SU-DHL-6 (cell line): ENCODE data around the gene LDHAL6A.

Experiments used
- H2AFZ ChIP-seq: fragments of 200-600 bp; sonication (generic); 2 replicates; pipeline ENCODE4 v1.6.1; 2014; ENCODE audit warnings: low read depth, mild to moderate bottlenecking, moderate library complexity, mixed read lengths, antibody characterized with exemption, low read length; ENCODE audit not compliant: severe bottlenecking
- H3F3A ChIP-seq: fragments of 200-600 bp; shearing (Covaris generic); 2 replicates; pipeline ENCODE4 v1.6.0; 2016; ENCODE audit warnings: antibody characterized with exemption, mild to moderate bottlenecking; ENCODE audit not compliant: insufficient read depth
- H3K27ac ChIP-seq: fragments of 200-600 bp; sonication (generic); 2 replicates; pipeline ENCODE4 v1.5.1; 2016; ENCODE audit warnings: low read depth, mild to moderate bottlenecking, low read length, moderate library complexity, mixed read lengths
- H3K27me3 ChIP-seq: fragments of 200-600 bp; sonication (generic), shearing (Covaris generic); 2 replicates; pipeline ENCODE4 v1.6.0; 2014; ENCODE audit warnings: mild to moderate bottlenecking, low read length
- H3K36me3 ChIP-seq: fragments of 200-600 bp; sonication (generic); 2 replicates; pipeline ENCODE4 v1.6.1; 2014; ENCODE audit warnings: mild to moderate bottlenecking, low read length, mixed read lengths
- H3K4me2 ChIP-seq: fragments of 300-600, 200-600 bp; shearing (Covaris generic), sonication (generic); 2 replicates; pipeline ENCODE4 v1.6.0; 2014; ENCODE audit warnings: low read length, low read depth, mild to moderate bottlenecking; ENCODE audit not compliant: poor library complexity, severe bottlenecking
- H3K4me3 ChIP-seq: fragments of 200-600 bp; sonication (generic); 2 replicates; pipeline ENCODE4 v1.5.1; 2014; ENCODE audit warnings: antibody characterized with exemption, low read length, mild to moderate bottlenecking, mixed read lengths; ENCODE audit not compliant: insufficient read depth, poor library complexity, severe bottlenecking
- H3K79me2 ChIP-seq: fragments of 200-600 bp; sonication (generic); 2 replicates; pipeline ENCODE4 v1.6.1; 2014; ENCODE audit warnings: mild to moderate bottlenecking, low read length, moderate library complexity; ENCODE audit not compliant: insufficient read depth
- H3K9ac ChIP-seq: fragments of 200-600 bp; sonication (generic); 2 replicates; pipeline ENCODE4 v1.7.0; 2014; ENCODE audit warnings: mild to moderate bottlenecking, low read length
- H3K9me2 ChIP-seq: fragments of 200-600 bp; sonication (generic); replicated peaks from 2 replicates; pipeline ENCODE4 v1.6.1; 2014; ENCODE audit warnings: low read length; ENCODE audit not compliant: insufficient read depth
- H3K9me3 ChIP-seq: fragments of 200-600 bp; sonication (generic); 2 replicates; pipeline ENCODE4 v1.6.1; 2014; ENCODE audit warnings: low read length, mixed read lengths; ENCODE audit not compliant: insufficient read depth
- H4K20me1 ChIP-seq: fragments of 200-600 bp; sonication (generic); 2 replicates; pipeline ENCODE4 v1.6.1; 2014; ENCODE audit warnings: low read depth, mild to moderate bottlenecking, antibody characterized with exemption, low read length, moderate library complexity, mixed read lengths
- CTCF ChIP-seq: fragments of 200-600 bp; sonication (generic); IDR thresholded peaks from one replicate; pipeline ENCODE4 v1.5.1; 2017; ENCODE audit warnings: antibody characterized with exemption, mild to moderate bottlenecking, low read length, moderate library complexity; ENCODE audit not compliant: insufficient read depth, poor library complexity, severe bottlenecking
- EZH2phosphoT487 ChIP-seq: fragments of 200-600 bp; sonication (generic), shearing (Covaris generic); conservative IDR thresholded peaks from 2 replicates; pipeline ENCODE4 v1.6.1; 2018; ENCODE audit warnings: mild to moderate bottlenecking, antibody characterized with exemption, low read length, moderate library complexity, mixed read lengths

Gene LDHAL6A

GRCh38 chr11:18461909-18462308 is 6.3 kb downstream of the LDHAL6A start:
- Histone ChIP-seq H3K9me2 (no peaks in the 10 kb centered on the region), H3K27me3 (no peaks in the 10 kb centered on the region), H3K9ac (no peak overlapping the region), H3K4me2 (no peak overlapping the region), H3K4me3 (no peak overlapping the region), H3K27ac (no peak overlapping the region), H3F3A (no peaks in the 10 kb centered on the region), H2AFZ (no peak overlapping the region), H3K9me3 (no peaks in the 10 kb centered on the region), H3K36me3 (no peaks in the 10 kb centered on the region), H3K79me2 (no peaks in the 10 kb centered on the region), H4K20me1 (no peaks in the 10 kb centered on the region)
- TF ChIP-seq CTCF = no peak
- TF ChIP-seq EZH2phosphoT487 = no peak

GRCh38 chr11:18463439-18463838 is 7.8 kb downstream of the LDHAL6A start:
- Histone ChIP-seq H4K20me1 (no peaks in the 10 kb centered on the region), H3K4me3 (no peak overlapping the region), H3K9ac (no peak overlapping the region), H3K9me3 (no peaks in the 10 kb centered on the region), H3K9me2 (no peaks in the 10 kb centered on the region), H3F3A (no peaks in the 10 kb centered on the region), H3K27ac (no peak overlapping the region), H3K4me2 (no peak overlapping the region), H3K36me3 (no peaks in the 10 kb centered on the region), H3K27me3 (no peaks in the 10 kb centered on the region), H2AFZ (no peak overlapping the region), H3K79me2 (no peaks in the 10 kb centered on the region)
- no peak for TF ChIP-seq EZH2phosphoT487
- no peak for TF ChIP-seq CTCF

- Histone ChIP-seq H3K27me3 (no peaks in the 10 kb centered on the region), H2AFZ (no peak overlapping the region), H3K9me2 (no peaks in the 10 kb centered on the region), H3F3A (no peaks in the 10 kb centered on the region), H3K4me2 (no peak overlapping the region), H3K36me3 (no peaks in the 10 kb centered on the region), H3K9ac (no peak overlapping the region), H3K4me3 (no peak overlapping the region), H3K79me2 (no peaks in the 10 kb centered on the region), H3K27ac (no peak overlapping the region), H4K20me1 (no peaks in the 10 kb centered on the region), H3K9me3 (no peaks in the 10 kb centered on the region)
- no peak for TF ChIP-seq CTCF
- no peak for TF ChIP-seq EZH2phosphoT487
These were observed 10.7 kb downstream of the LDHAL6A start for GRCh38 chr11:18466402-18466801.
